DND-41 (cell line): Measurements from ENCODE around the gene KIF4A.

ENCODE experiments used
- ATAC-seq: fragments of 200-7000 bp; cut with Tn5 transposase; 3 replicates; pipeline ENCODE4 v1.9.1; 2021; ENCODE audit warnings: low read depth; ENCODE audit not compliant: insufficient read depth
- DNase-seq: peaks from one replicate; pipeline ENCODE4 v3.0.0-alpha.2; 2020
- H2AFZ ChIP-seq: 2 replicates; pipeline ENCODE4 v1.6.0; 2012; ENCODE audit warnings: low read depth, low read length
- H3K27ac ChIP-seq: 2 replicates; pipeline ENCODE4 v1.5.1; 2012; ENCODE audit warnings: low read length, inconsistent platforms
- H3K27me3 ChIP-seq: fragments of 200-600 bp; sonication (generic); 2 replicates; pipeline ENCODE4 v1.6.0; 2012; ENCODE audit warnings: low read length, mild to moderate bottlenecking, inconsistent platforms; ENCODE audit not compliant: insufficient read depth, poor library complexity
- H3K36me3 ChIP-seq: 2 replicates; pipeline ENCODE4 v1.5.1; 2012; ENCODE audit warnings: low read length, inconsistent platforms; ENCODE audit not compliant: insufficient read depth
- H3K4me1 ChIP-seq: 2 replicates; pipeline ENCODE4 v1.5.1; 2012; ENCODE audit warnings: mild to moderate bottlenecking, low read length; ENCODE audit not compliant: insufficient read depth
- H3K4me2 ChIP-seq: 2 replicates; pipeline ENCODE4 v1.6.0; 2012; ENCODE audit warnings: mild to moderate bottlenecking, moderate library complexity, low read length, inconsistent platforms; ENCODE audit not compliant: insufficient read depth
- H3K4me3 ChIP-seq, 2 experiments: fragments of 200-600 bp in 1 of 2; shearing (Covaris generic) in 1 of 2; 2 replicates each; pipeline ENCODE4 v1.5.1; 2012 to 2016; ENCODE audit warnings: inconsistent platforms in 2 of 2, low read length in 2 of 2, mild to moderate bottlenecking in 2 of 2, low read depth in 1 of 2, moderate library complexity in 1 of 2
- H3K79me2 ChIP-seq: 2 replicates; pipeline ENCODE4 v1.6.0; 2012; ENCODE audit warnings: low read length, inconsistent platforms; ENCODE audit not compliant: insufficient read depth
- H3K9ac ChIP-seq: 2 replicates; pipeline ENCODE4 v1.6.0; 2012; ENCODE audit warnings: low read depth, mild to moderate bottlenecking, inconsistent platforms, low read length, moderate library complexity
- H3K9me3 ChIP-seq: 2 replicates; pipeline ENCODE4 v1.5.1; 2012; ENCODE audit warnings: low read length, moderate library complexity, mild to moderate bottlenecking, inconsistent platforms; ENCODE audit not compliant: insufficient read depth, severe bottlenecking
- H4K20me1 ChIP-seq: 2 replicates; pipeline ENCODE4 v1.6.0; 2012; ENCODE audit warnings: low read length; ENCODE audit not compliant: insufficient read depth
- EZH2 ChIP-seq: IDR thresholded peaks from 3 replicates; pipeline ENCODE4 v1.6.1; 2012; ENCODE audit warnings: borderline replicate concordance, low read depth, mild to moderate bottlenecking, moderate library complexity, low read length, inconsistent platforms; ENCODE audit not compliant: severe bottlenecking
- TF ChIP-seq, protein P1 (sequence below): IDR thresholded peaks from 2 replicates; pipeline ENCODE4 v1.5.1; 2012; ENCODE audit warnings: borderline replicate concordance, low read length, moderate library complexity, mild to moderate bottlenecking; ENCODE audit not compliant: poor library complexity, severe bottlenecking; ENCODE audit errors: extremely low read depth

Gene KIF4A

DNA sequence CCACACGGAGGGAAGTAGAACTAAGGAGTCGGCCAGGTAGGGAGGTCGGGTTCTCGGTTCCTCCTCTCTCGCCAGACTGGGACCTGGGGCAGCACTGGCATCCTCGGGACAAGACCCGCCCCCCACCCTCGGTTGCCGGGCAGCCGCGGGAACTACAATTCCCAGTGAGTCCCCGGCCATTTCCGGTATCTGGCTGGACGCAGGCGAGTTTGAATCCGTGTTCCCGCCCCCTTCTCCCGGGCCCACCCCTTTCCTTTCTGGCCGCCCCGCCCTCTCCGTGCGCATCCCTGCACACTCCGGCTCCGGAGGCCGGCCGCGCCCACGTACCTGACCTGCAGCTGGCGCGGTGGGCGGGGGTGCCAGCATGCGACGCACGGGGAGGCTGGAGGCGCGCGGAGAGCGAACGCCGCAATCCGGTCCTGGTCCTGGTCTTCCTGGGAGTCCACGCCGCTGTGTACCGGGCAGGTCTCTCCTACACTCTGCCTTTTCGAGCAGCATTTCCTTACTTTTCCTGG lies 144.5 kb downstream of the KIF4A start:
- Histone ChIP-seq H3K4me3 (peak overlapping the region in 1 of 2 experiments; percentile 42; a peak in 2 of 4 replicates), H4K20me1 (no peaks in the 10 kb centered on the region), H3K4me1 (peaks cover 5% of the 10 kb centered on the region; the same call in 1 of the 2 replicates), H3K27me3 (peaks cover 7% of the 10 kb centered on the region), H3K27ac (no peak overlapping the region), H3K9ac (no peak overlapping the region), H3K36me3 (no peaks in the 10 kb centered on the region), H3K4me2 (peak overlapping the region; percentile 56), H2AFZ (peak overlapping the region; percentile 52; the same call in 1 of the 2 replicates), H3K79me2 (no peaks in the 10 kb centered on the region), H3K9me3 (no peaks in the 10 kb centered on the region)
- peak; percentile 35 for DNase-seq
- no peak for TF ChIP-seq EZH2
- TF ChIP-seq, protein P1, sequence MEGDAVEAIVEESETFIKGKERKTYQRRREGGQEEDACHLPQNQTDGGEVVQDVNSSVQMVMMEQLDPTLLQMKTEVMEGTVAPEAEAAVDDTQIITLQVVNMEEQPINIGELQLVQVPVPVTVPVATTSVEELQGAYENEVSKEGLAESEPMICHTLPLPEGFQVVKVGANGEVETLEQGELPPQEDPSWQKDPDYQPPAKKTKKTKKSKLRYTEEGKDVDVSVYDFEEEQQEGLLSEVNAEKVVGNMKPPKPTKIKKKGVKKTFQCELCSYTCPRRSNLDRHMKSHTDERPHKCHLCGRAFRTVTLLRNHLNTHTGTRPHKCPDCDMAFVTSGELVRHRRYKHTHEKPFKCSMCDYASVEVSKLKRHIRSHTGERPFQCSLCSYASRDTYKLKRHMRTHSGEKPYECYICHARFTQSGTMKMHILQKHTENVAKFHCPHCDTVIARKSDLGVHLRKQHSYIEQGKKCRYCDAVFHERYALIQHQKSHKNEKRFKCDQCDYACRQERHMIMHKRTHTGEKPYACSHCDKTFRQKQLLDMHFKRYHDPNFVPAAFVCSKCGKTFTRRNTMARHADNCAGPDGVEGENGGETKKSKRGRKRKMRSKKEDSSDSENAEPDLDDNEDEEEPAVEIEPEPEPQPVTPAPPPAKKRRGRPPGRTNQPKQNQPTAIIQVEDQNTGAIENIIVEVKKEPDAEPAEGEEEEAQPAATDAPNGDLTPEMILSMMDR, result no peak
- peak; percentile 60 for ATAC-seq

DNA sequence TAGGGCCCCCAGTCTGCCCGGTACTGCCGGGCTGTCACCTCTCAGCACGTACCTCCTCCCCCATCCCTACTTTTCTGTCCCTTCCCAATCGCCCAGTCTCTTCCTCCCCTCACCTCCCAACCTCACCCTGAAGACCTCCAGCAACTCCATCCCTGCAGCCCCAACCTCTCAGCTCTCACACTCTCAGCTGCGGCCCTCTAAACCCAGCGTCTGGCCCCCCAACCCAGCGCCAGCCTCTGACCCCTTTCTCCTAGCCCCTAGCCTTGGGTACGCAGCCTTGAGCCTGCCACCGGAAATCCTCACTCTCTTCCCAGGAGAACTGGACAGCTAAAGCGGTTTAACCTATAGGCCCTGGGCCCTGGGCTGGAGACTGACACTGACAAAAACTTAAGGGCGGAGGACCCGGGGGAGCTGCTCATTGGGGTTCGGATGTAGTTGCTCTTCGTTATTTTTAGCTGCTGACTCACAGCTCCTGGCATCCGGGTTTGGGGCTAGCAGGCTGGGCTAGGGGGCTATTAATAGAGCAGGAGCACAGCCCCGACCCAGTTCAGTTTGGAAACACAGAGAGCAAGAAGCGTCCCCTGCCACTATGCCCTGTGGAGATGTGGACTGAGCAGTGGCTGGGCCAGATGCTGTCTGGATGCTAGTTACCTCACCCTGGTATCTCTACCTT lies 145.1 kb downstream of the KIF4A start:
- ATAC-seq (no peak), DNase-seq (no peak)
- H3K4me3 ChIP-seq, result no peak overlapping the region
- no peak overlapping the region for H3K27ac ChIP-seq
- no peak overlapping the region for H3K4me2 ChIP-seq
- H3K9ac ChIP-seq, result no peak overlapping the region
- TF ChIP-seq EZH2, result no peak
- TF ChIP-seq, protein P1, result no peak
- no peaks in the 10 kb centered on the region for H3K9me3 ChIP-seq
- H3K4me1 ChIP-seq, result peaks cover 5% of the 10 kb centered on the region; the same call in 1 of the 2 replicates
- no peak overlapping the region for H2AFZ ChIP-seq
- H3K79me2 ChIP-seq, result no peaks in the 10 kb centered on the region
- H4K20me1 ChIP-seq, result no peaks in the 10 kb centered on the region
- H3K36me3 ChIP-seq, result no peaks in the 10 kb centered on the region
- peaks cover 7% of the 10 kb centered on the region for H3K27me3 ChIP-seq

DNA sequence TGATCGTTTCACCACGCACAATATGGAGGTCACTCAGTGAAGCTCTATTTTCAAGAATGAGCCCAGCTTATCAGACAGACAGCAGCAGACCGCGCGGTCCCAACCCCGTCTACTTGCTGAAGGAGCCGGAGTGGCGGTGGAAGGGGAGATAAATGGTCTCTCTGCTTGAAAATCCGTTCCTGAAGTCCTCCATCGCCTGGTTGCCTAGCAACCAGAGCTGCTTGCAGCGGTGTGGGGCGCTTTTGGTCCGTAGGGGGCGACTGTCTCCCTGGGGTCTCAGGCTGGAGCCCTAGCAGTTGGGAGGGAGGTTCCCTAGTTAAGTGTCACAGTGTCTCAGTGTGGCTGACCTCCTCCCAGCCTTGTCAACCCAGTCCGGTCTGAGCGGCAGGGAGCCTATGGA lies 146.4 kb downstream of the KIF4A start:
- TF ChIP-seq, protein P1, result no peak
- no peak for TF ChIP-seq EZH2

More for the DNA sequence above, 146.4 kb downstream of the KIF4A start:
- H4K20me1 ChIP-seq, result no peaks in the 10 kb centered on the region
- H2AFZ ChIP-seq, result no peak overlapping the region
- no peaks in the 10 kb centered on the region for H3K9me3 ChIP-seq
- no peak overlapping the region for H3K4me3 ChIP-seq
- H3K9ac ChIP-seq, result no peak overlapping the region
- no peak overlapping the region for H3K27ac ChIP-seq
- no peaks in the 10 kb centered on the region for H3K36me3 ChIP-seq
- DNase-seq, result no peak
- no peak overlapping the region for H3K4me2 ChIP-seq
- H3K27me3 ChIP-seq, result peaks cover 7% of the 10 kb centered on the region
- ATAC-seq, result no peak
- no peaks in the 10 kb centered on the region for H3K79me2 ChIP-seq
- H3K4me1 ChIP-seq, result peaks cover 5% of the 10 kb centered on the region; the same call in 1 of the 2 replicates
